ENCODE data around the gene SPATA12.

The SPATA12 gene

GRCh38 chr3:57120451-57121174 lies 60.1 kb downstream of the SPATA12 start:
- DNase-seq: no peak

All from NCI-H82 (cell line).